ENCODE data around the gene ANO10. TPM values are rescaled to one million over a fixed set of nuclear protein-coding genes. Genes with fewer than 3 reads are reported as not detected.

The ANO10 gene
- total RNA-seq, 6 experiments from 2014 or later: 10.5 to 24.1 (median 13.6) TPM

DNA sequence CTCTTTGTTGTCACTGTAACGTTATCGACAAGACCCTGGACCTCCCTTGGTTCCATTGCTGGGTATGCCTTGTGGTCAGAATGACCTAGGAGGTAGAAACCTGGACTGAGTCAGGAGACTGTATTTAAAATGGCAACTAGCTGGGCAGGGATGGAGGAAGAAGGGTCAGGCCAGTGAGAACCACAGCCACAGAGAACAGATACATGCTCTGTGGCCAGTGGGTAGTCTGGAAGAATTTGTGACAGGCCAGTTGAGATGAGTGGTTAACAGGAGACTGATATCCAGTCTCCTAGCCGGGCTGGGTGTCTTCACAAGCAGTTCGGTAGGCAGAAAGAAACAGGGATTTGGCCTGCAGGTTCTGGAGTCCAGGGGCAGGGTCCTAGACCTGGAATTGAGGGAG, 276.6 kb downstream of the ANO10 start:
- H3K4me1 ChIP-seq: peaks cover 0 to 7% (median 0%) of the 10 kb centered on the region in 4 donors

GRCh38 chr3:43344520-43344919, 277.3 kb downstream of the ANO10 start:
- Histone ChIP-seq H3K4me3 (no peak overlapping the region), H3K27ac (no peak overlapping the region), H3K4me1 (peaks cover 0 to 10% (median 0%) of the 10 kb centered on the region in 4 donors), H3K36me3 (peaks cover 7 to 54% (median 33%) of the 10 kb centered on the region in 4 donors), H3K9me3 (no peaks in the 10 kb centered on the region), H3K27me3 (no peaks in the 10 kb centered on the region)
- no peak for DNase-seq
- WGBS (ENCODE audit: insufficient coverage, low coverage, low lambda C conversion rate, missing lambda C conversion rate): 96% methylated on average over 3 of the region's 3 CpGs
- intact Hi-C loops (cut with DNase I): no loop called here
- ATAC-seq: no peak
- no peak for TF ChIP-seq POLR2A (IDR thresholded peaks at IDR 0.05)
- TF ChIP-seq CTCF (IDR thresholded peaks at IDR 0.05): no peak

More for the DNA sequence above, 276.6 kb downstream of the ANO10 start:
- DNase-seq (no peak), ATAC-seq (no peak)
- peaks cover 7 to 57% (median 32%) of the 10 kb centered on the region in 4 donors for H3K36me3 ChIP-seq
- H3K9me3 ChIP-seq: no peaks in the 10 kb centered on the region
- intact Hi-C loops (cut with DNase I): no loop called here
- H3K4me3 ChIP-seq: no peak overlapping the region
- WGBS (ENCODE audit: insufficient coverage, low coverage, low lambda C conversion rate, missing lambda C conversion rate): 93% methylated on average over 2 of the region's 4 CpGs
- no peaks in the 10 kb centered on the region for H3K27me3 ChIP-seq
- H3K27ac ChIP-seq: no peak overlapping the region
- TF ChIP-seq POLR2A (IDR thresholded peaks at IDR 0.05) (no peak), CTCF (IDR thresholded peaks at IDR 0.05) (no peak)

GRCh38 chr3:43343815-43344214, 278.0 kb downstream of the ANO10 start:
- Histone ChIP-seq H3K36me3 (peaks cover 7 to 49% (median 33%) of the 10 kb centered on the region in 4 donors), H3K27ac (no peak overlapping the region), H3K9me3 (peaks cover 0 to 3% (median 0%) of the 10 kb centered on the region in 4 donors), H3K4me1 (peaks cover 0 to 10% (median 0%) of the 10 kb centered on the region in 4 donors), H3K4me3 (no peak overlapping the region), H3K27me3 (no peaks in the 10 kb centered on the region)
- TF ChIP-seq CTCF (IDR thresholded peaks at IDR 0.05) (no peak), POLR2A (IDR thresholded peaks at IDR 0.05) (no peak)
- intact Hi-C loops (cut with DNase I): no loop called here
- DNase-seq (no peak), ATAC-seq (no peak)
- WGBS (ENCODE audit: insufficient coverage, low coverage, low lambda C conversion rate, missing lambda C conversion rate): 69% methylated on average over 3 of the region's 3 CpGs

- no peak overlapping the region for H3K27ac ChIP-seq
- DNase-seq (no peak), ATAC-seq (no peak)
- peaks cover 0 to 9% (median 0%) of the 10 kb centered on the region in 4 donors for H3K9me3 ChIP-seq
- peaks cover 0 to 10% (median 0%) of the 10 kb centered on the region in 4 donors for H3K4me1 ChIP-seq
- intact Hi-C loops (cut with DNase I): no loop called here
- no peaks in the 10 kb centered on the region for H3K27me3 ChIP-seq
- TF ChIP-seq POLR2A (IDR thresholded peaks at IDR 0.05) (no peak), CTCF (IDR thresholded peaks at IDR 0.05) (no peak)
- peaks cover 7 to 43% (median 29%) of the 10 kb centered on the region in 4 donors for H3K36me3 ChIP-seq
- no peak overlapping the region for H3K4me3 ChIP-seq
- WGBS (ENCODE audit: insufficient coverage, low coverage, low lambda C conversion rate, missing lambda C conversion rate): 62% methylated on average over 4 of the region's 4 CpGs
Observed at GRCh38 chr3:43343185-43343584, 278.6 kb downstream of the ANO10 start.
